HEK293 (cell line): ENCODE data around the gene EDEM1.

Experiments used
- BCL11B ChIP-seq: fragments of 450-650 bp; formaldehyde crosslinking; IDR thresholded peaks from 2 replicates; pipeline ENCODE4 v1.5.1; 2016; ENCODE audit warnings: low read depth, missing biosample characterization, missing genetic modification characterization
- GLI2 ChIP-seq: fragments of 450-650 bp; formaldehyde crosslinking; IDR thresholded peaks from 2 replicates; pipeline ENCODE4; 2017; ENCODE audit warnings: missing biosample characterization, missing genetic modification characterization, low read depth, borderline replicate concordance
- GLIS2 ChIP-seq: fragments of 450-650 bp; formaldehyde crosslinking; IDR thresholded peaks from 2 replicates; pipeline ENCODE4 v1.5.1; 2016; ENCODE audit warnings: missing biosample characterization, missing genetic modification characterization
- HIC1 ChIP-seq: fragments of 450-650 bp; formaldehyde crosslinking; IDR thresholded peaks from 2 replicates; pipeline ENCODE4 v1.5.1; 2016; ENCODE audit warnings: missing biosample characterization, missing genetic modification characterization
- KLF9 ChIP-seq: fragments of 450-650 bp; formaldehyde crosslinking; IDR thresholded peaks from 2 replicates; pipeline ENCODE4 v1.5.1; 2016; ENCODE audit warnings: missing biosample characterization, missing genetic modification characterization, low read depth
- OSR2 ChIP-seq: fragments of 450-650 bp; formaldehyde crosslinking; IDR thresholded peaks from 2 replicates; pipeline ENCODE4 v1.5.1; 2016; ENCODE audit warnings: missing biosample characterization, missing genetic modification characterization
- OVOL3 ChIP-seq: fragments of 450-650 bp; formaldehyde crosslinking; IDR thresholded peaks from 2 replicates; pipeline ENCODE4 v1.5.1; 2016; ENCODE audit warnings: missing biosample characterization, missing genetic modification characterization
- PRDM6 ChIP-seq: fragments of 450-650 bp; formaldehyde crosslinking; IDR thresholded peaks from 2 replicates; pipeline ENCODE4 v1.5.1; 2017; ENCODE audit warnings: missing biosample characterization, missing genetic modification characterization
- SCRT2 ChIP-seq: fragments of 450-650 bp; formaldehyde crosslinking; IDR thresholded peaks from 2 replicates; pipeline ENCODE4 v1.5.1; 2016; ENCODE audit warnings: missing biosample characterization, missing genetic modification characterization
- SP3 ChIP-seq: fragments of 450-650 bp; formaldehyde crosslinking; IDR thresholded peaks from 2 replicates; pipeline ENCODE4 v1.5.1; 2016; ENCODE audit warnings: missing biosample characterization, missing genetic modification characterization
- TRIM28 ChIP-seq: IDR thresholded peaks from 2 replicates; pipeline ENCODE4 v1.6.1; 2011; ENCODE audit warnings: low read length, control low read depth, borderline replicate concordance
- ZBTB1 ChIP-seq: fragments of 450-650 bp; formaldehyde crosslinking; IDR thresholded peaks from 2 replicates; pipeline ENCODE4 v1.5.1; 2016; ENCODE audit warnings: missing biosample characterization, missing genetic modification characterization
- ZBTB11 ChIP-seq: fragments of 450-650 bp; formaldehyde crosslinking; conservative IDR thresholded peaks from 2 replicates; pipeline ENCODE4 v1.5.1; 2016; ENCODE audit warnings: low read depth, missing biosample characterization, missing genetic modification characterization
- ZBTB17 ChIP-seq: fragments of 450-650 bp; formaldehyde crosslinking; IDR thresholded peaks from 2 replicates; pipeline ENCODE4 v1.5.1; 2016; ENCODE audit warnings: missing biosample characterization, missing genetic modification characterization
- ZBTB8A ChIP-seq: fragments of 450-650 bp; formaldehyde crosslinking; IDR thresholded peaks from 2 replicates; pipeline ENCODE4 v1.5.1; 2016; ENCODE audit warnings: missing biosample characterization, missing genetic modification characterization
- ZFP41 ChIP-seq: fragments of 450-650 bp; formaldehyde crosslinking; IDR thresholded peaks from 2 replicates; pipeline ENCODE4 v1.5.1; 2016; ENCODE audit warnings: missing biosample characterization, missing genetic modification characterization, borderline replicate concordance
- ZNF112 ChIP-seq: fragments of 450-650 bp; formaldehyde crosslinking; IDR thresholded peaks from 2 replicates; pipeline ENCODE4 v1.5.0; 2017; ENCODE audit warnings: missing biosample characterization, missing genetic modification characterization
- ZNF121 ChIP-seq: fragments of 450-650 bp; formaldehyde crosslinking; IDR thresholded peaks from 2 replicates; pipeline ENCODE4 v1.5.1; 2016; ENCODE audit warnings: missing biosample characterization, missing genetic modification characterization
- ZNF148 ChIP-seq: fragments of 450-650 bp; formaldehyde crosslinking; IDR thresholded peaks from 2 replicates; pipeline ENCODE4 v1.5.0; 2017; ENCODE audit warnings: missing biosample characterization, missing genetic modification characterization, borderline replicate concordance
- ZNF2 ChIP-seq: fragments of 450-650 bp; formaldehyde crosslinking; IDR thresholded peaks from 2 replicates; pipeline ENCODE4 v1.5.1; 2016; ENCODE audit warnings: missing biosample characterization, missing genetic modification characterization
- ZNF202 ChIP-seq: fragments of 450-650 bp; formaldehyde crosslinking; IDR thresholded peaks from 2 replicates; pipeline ENCODE4 v1.5.1; 2016; ENCODE audit warnings: missing biosample characterization, missing genetic modification characterization, borderline replicate concordance
- ZNF248 ChIP-seq: fragments of 450-650 bp; formaldehyde crosslinking; IDR thresholded peaks from 2 replicates; pipeline ENCODE4 v1.5.1; 2017; ENCODE audit warnings: missing biosample characterization, missing genetic modification characterization
- ZNF335 ChIP-seq: fragments of 450-650 bp; formaldehyde crosslinking; conservative IDR thresholded peaks from 2 replicates; pipeline ENCODE4 v1.5.1; 2016; ENCODE audit warnings: missing biosample characterization, missing genetic modification characterization
- ZNF350 ChIP-seq: fragments of 450-650 bp; formaldehyde crosslinking; IDR thresholded peaks from 2 replicates; pipeline ENCODE4 v1.5.0; 2017; ENCODE audit warnings: missing biosample characterization, mild to moderate bottlenecking, missing genetic modification characterization
- ZNF585B ChIP-seq: fragments of 450-650 bp; formaldehyde crosslinking; IDR thresholded peaks from 2 replicates; pipeline ENCODE4 v1.5.1; 2016; ENCODE audit warnings: missing biosample characterization, missing genetic modification characterization
- ZNF610 ChIP-seq: fragments of 450-650 bp; formaldehyde crosslinking; IDR thresholded peaks from 2 replicates; pipeline ENCODE4 v1.5.1; 2016; ENCODE audit warnings: missing biosample characterization, missing genetic modification characterization, borderline replicate concordance
- ZNF624 ChIP-seq: fragments of 450-650 bp; formaldehyde crosslinking; IDR thresholded peaks from 2 replicates; pipeline ENCODE4 v1.5.1; 2017; ENCODE audit warnings: missing biosample characterization, missing genetic modification characterization
- ZNF792 ChIP-seq: fragments of 450-650 bp; formaldehyde crosslinking; IDR thresholded peaks from 2 replicates; pipeline ENCODE4 v1.5.1; 2016; ENCODE audit warnings: missing biosample characterization, missing genetic modification characterization
- ZXDB ChIP-seq: fragments of 450-650 bp; formaldehyde crosslinking; IDR thresholded peaks from 2 replicates; pipeline ENCODE4 v1.5.1; 2016; ENCODE audit warnings: missing biosample characterization, missing genetic modification characterization
- TF ChIP-seq, protein P1 (sequence below): fragments of 450-650 bp; formaldehyde crosslinking; IDR thresholded peaks from 2 replicates; pipeline ENCODE4 v1.5.1; 2016; ENCODE audit warnings: missing biosample characterization, missing genetic modification characterization

EDEM1 gene

GRCh38 chr3:5188419-5189221 lies 1.1 kb downstream of the EDEM1 start (continued):
- TF ChIP-seq TRIM28 (no peak), ZNF2 (tag by site-specific recombination) (no peak; the same call in 1 of the 2 replicates), ZNF792 (tag by site-specific recombination) (no peak), ZBTB8A (tag by site-specific recombination) (peak; percentile 36; the same call in 1 of the 2 replicates), ZNF624 (tag by site-specific recombination) (no peak), ZNF112 (tag by site-specific recombination) (no peak), ZNF335 (peak; percentile 93), ZXDB (tag by site-specific recombination) (peak; percentile 100), KLF9 (peak; percentile 78), ZNF148 (tag by site-specific recombination) (no peak), ZBTB1 (no peak), ZFP41 (no peak), PRDM6 (tag by site-specific recombination) (no peak), OSR2 (no peak), HIC1 (no peak), SCRT2 (tag by site-specific recombination) (no peak), SP3 (0 out of 2 replicates have a peak, but pooled peaks have one; percentile 14), ZNF610 (tag by site-specific recombination) (no peak), ZBTB11 (peak; percentile 79; the same call in 1 of the 2 replicates), ZBTB17 (peak; percentile 51), OVOL3 (tag by site-specific recombination) (no peak), ZNF350 (no peak), ZNF121 (tag by site-specific recombination) (no peak), ZNF202 (tag by site-specific recombination) (no peak), ZNF585B (tag by site-specific recombination) (no peak), BCL11B (tag by site-specific recombination) (no peak), ZNF248 (tag by site-specific recombination) (no peak), GLI2 (no peak), GLIS2 (tag by site-specific recombination) (peak; percentile 42; the same call in 1 of the 2 replicates)
- TF ChIP-seq, protein P1, sequence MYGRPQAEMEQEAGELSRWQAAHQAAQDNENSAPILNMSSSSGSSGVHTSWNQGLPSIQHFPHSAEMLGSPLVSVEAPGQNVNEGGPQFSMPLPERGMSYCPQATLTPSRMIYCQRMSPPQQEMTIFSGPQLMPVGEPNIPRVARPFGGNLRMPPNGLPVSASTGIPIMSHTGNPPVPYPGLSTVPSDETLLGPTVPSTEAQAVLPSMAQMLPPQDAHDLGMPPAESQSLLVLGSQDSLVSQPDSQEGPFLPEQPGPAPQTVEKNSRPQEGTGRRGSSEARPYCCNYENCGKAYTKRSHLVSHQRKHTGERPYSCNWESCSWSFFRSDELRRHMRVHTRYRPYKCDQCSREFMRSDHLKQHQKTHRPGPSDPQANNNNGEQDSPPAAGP (tag by site-specific recombination): no peak
